GM12864 (cell line): ENCODE measurements around the gene TMEM238.
"Not testable (repeated sequence)": the region's sequence is repeated elsewhere in the genome, so short reads cannot be mapped to it uniquely, and the experiment has no call there.

Experiments
- DNase-seq: peaks from one replicate; pipeline ENCODE4 v3.0.0-alpha.2; 2011; ENCODE audit warnings: low read depth
- H3K4me3 ChIP-seq: 2 replicates; pipeline ENCODE4 v1.5.1; 2011; ENCODE audit warnings: mild to moderate bottlenecking, low read depth, low read length, control low read depth
- CTCF ChIP-seq: IDR thresholded peaks from 2 replicates; pipeline ENCODE4 v1.5.1; 2011; ENCODE audit warnings: low read depth, mild to moderate bottlenecking, moderate library complexity, low read length, control low read depth, inconsistent platforms; ENCODE audit errors: missing control alignments

The TMEM238 gene

DNA sequence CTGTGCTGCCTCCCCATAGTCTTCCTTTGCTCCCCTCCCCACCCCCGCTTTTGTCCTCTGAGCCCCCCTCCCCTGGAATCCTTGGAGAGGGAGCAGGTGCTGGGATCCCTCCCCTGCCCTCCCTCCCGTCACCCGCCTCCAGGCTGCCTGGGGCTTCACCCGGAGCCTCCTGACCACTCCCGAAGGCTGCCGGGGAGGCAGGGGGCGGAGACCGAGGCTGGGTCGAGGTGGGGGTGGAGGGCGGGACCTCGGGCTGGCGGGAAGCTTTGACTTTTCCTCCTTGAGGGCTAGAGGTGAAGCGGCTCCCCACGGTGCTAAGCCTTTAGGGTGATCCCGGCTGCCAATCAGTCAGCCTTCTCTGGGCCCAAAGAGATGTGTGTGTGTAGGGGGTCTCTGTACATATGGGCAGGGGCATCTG lies 42.9 kb downstream of the TMEM238 start:
- no peak for DNase-seq
- no peak for TF ChIP-seq CTCF
- H3K4me3 ChIP-seq: peak overlapping the region; percentile 91

DNA sequence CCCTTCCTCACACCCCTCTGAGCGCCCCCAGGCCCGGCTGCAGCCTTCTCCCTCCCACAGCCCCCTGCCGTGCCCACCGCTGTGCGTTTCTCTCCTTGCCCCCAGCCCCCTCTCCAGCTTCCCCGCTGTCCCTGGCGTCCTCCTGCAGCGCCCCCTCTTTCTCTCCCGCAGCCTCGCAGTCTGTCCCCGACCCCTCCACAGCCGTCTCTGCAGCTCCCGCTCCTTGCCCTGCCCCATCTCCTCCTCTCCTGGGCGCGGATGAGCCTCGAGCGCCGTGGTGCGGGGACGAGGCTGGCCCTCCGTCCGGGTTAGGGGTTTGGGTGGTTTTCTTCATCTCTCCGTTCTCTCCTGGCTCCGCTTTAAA lies 43.3 kb downstream of the TMEM238 start:
- peak overlapping the region; percentile 91 for H3K4me3 ChIP-seq
- DNase-seq: no peak

DNA sequence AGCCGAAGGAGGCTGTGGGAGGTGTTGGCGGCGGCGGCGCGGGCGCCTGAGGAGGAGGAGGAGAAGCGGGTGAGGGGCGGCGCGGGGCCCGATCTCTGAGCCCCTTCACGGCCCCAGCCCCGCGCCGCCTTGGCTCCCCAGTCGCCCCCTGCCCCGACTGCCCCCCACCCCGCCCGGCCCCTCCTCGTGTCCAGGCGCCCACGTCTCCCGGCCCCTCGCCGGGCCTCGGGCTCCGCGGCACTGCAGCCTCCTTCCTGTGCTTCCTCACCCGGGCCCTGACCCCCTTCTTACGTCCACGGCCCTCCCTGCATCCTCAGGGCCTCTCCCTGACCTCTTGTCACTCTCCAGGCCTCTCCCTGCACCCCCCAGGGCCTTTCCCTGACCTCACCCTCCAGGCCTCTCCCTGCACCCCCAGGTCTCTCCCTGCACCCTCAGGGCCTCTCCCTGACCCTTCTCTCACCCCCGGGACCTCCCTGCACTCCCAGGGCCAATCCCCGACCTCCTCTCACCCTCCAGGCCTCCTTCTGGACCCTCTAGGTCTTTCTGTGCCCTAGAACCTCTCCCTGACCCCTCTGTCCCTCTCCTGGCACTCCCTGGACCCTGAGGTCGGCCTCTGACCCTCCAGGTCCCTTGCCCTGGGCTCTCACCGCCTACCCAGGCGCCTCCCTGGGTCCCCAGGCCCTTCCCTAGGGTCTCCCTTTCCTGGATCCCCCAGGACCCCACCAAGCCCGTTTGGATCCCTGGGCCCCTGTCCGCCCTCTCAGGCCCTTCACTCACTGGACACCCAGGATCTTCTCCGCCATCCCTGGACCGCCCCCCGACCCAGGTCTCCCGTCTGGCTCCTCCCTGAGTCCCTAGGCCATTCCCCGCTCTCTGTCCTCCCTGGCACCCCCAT lies 44.0 kb downstream of the TMEM238 start:
- peak overlapping the region; percentile 91 for H3K4me3 ChIP-seq
- DNase-seq: no peak
- TF ChIP-seq CTCF: no peak

More for the DNA sequence above, 43.3 kb downstream of the TMEM238 start:
- no peak for TF ChIP-seq CTCF

- TF ChIP-seq CTCF: no peak
- peak within 1 kb of the TSS; percentile 91 for H3K4me3 ChIP-seq
- DNase-seq: peak; percentile 100
Measured at GRCh38 chr19:55339105-55339888, 44.8 kb downstream of the TMEM238 start, which contains the start of gene KMT5C. Gene KMT5C, plus strand, starts transcription at chr19:55339876. Its CDS starts 2,061 bp downstream, at chr19:55341937.

DNA sequence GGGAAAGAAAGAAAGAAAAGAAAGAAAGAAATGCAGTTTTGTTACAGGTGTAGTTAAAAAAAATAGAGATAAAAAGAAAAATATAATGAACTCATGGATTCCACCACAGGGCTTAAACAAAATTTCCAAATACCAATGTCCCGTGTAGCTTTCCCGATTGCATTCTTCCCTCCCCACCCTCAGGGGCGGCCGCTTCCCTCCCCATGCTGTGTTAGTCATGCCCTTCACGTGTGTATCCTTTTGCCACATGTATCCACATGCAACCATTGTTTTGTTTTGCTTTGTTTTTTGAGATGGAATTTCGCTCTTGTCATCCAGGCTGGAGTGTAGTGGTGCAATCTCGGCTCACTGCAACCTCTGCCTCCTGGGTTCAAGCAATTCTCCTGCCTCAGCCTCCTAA lies 48.0 kb downstream of the TMEM238 start:
- TF ChIP-seq CTCF: no peak
- no peak overlapping the region for H3K4me3 ChIP-seq
- DNase-seq: no peak

GRCh38 chr19:55333870-55334269 lies 50.2 kb downstream of the TMEM238 start:
- no peak overlapping the region for H3K4me3 ChIP-seq
- no peak for TF ChIP-seq CTCF
- no peak for DNase-seq

DNA sequence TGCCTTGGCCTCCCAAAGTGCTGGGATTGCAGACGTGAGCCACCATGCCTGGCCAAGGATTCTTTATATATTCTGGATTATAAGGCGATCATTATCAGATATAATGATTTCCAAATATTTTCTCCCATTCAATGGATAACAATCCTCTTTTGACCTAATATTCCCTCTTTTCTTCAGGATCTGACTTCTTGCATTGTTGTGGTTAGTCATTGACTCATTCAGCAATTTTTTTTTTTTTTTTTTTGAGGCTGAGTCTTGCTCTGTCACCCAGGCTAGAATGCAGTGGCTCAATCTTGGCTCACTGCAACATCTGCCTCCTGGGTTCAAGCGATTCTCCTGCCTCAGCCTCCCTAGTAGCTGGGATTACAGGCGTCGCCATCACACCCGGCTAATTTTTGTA lies 54.3 kb downstream of the TMEM238 start:
- not testable (repeated sequence) for DNase-seq

More for the DNA sequence above, 54.3 kb downstream of the TMEM238 start:
- H3K4me3 ChIP-seq: not testable (repeated sequence)
